Activated T-cell treated with anti-CD3 and anti-CD28 coated beads for 4 hours (primary cell): ENCODE data around the gene MGME1.

Experiments used
- DNase-seq: peaks from one replicate; pipeline ENCODE4 v3.0.0-alpha.2; 2020

MGME1 gene

DNA sequence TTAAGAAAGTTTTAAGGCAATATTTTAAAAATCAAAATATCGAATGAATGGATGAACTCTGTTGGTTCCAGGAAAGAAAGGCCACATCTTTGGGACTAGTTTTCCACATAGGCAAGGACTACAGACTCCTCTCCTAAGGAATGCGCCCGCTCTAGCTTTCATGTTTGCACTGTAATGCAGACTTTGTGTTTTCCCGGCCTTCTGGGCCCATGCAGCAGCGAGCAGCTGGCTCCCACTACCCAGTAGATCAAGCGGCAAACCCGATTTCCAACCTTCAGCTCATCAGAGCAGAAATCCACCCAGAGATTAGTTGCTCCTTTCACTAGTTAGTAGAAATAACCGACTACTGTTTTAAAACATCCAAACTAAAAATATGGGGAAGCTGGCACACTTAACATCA lies 61.2 kb downstream of the MGME1 start:
- no peak for DNase-seq

DNA sequence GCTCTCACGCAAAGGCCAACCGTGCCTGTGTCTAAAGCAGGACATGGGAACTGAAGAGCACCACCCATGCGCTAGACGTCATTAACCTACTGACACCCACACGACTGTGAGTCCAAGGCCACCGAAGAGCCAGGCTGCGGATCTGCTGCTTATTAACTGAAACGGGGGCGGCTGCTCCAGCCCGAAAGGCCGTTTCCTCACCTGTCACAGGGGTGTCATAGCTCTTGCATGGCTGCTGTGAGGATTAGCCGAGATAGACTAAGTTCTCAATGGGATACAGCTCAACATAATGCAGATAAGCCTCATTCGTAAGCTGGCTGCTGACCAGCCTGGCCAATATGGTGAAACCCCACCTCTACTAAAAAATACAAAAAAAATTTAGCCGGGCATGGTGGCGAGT lies 62.2 kb downstream of the MGME1 start:
- DNase-seq: no peak

DNA sequence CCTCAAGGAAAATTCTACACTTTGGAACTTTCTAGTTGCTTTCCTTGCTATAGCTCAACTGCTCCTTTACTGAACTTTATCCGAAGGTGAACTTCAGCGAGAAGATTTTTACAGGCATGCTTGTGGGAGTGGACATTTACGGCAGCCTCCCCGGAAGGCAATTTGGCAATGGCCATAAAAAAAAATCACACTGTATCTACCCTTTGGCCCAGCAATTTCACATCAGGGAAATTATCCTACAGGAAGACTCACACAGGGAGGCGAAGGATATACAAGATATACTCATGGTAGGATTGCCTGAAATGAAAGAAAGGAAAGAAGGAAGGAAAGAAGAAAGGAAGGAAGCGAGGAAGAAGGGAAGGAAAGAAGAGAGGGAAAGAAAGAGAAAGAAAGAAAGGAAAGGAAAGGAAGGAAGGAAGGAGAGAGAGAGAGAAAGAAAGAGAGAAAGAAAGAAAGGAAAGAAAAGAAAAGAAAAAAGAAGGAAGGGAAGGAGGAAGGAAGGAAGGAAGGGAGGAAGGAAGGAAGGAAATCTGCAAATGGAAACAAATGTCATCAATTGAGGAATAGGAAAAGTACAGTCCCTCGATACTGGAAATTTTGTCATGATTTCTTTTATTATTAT lies 63.2 kb downstream of the MGME1 start:
- DNase-seq: no peak

DNA sequence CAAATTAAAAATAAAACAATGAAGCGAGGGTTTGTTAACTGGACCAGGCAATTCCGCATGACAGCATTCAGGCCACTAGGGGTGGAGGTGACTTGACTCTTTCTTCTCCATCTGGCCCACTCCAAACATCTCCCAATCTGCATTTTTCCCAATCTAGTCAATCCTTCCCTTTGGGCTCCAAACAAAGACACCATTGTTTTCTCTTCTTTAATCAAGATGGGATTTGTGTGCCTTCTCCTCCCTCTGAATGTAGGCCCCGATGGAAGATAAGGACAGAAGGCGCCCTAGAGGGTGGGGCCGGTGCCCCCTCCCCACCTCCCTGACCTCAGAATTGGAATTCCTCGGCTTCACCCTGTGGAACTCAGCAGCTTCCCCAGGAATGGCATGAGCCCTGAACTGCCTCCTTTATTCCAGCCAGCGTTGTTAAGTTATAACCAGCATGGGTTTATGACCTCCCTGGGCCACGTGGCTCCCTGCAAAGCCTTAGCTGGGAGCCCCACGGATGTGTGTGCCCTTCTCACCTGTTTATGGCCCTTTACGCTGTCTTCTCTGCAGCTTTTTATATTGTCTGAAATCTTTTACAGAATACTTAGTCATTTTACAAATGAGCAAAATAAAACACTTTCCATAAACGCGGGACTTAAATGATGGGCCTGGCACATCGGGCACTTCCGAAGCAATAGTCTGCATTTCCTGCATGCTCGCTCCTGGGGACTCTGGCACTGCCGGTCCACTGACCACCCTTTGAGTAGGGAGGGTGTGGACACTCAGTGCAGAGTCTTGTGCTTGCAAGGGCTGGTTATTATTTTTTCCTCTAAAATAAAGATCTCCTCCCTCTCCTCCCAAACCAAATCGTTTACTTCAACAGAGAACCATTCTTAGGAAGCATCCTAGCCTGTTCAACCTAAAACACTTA lies 64.4 kb downstream of the MGME1 start:
- no peak for DNase-seq

DNA sequence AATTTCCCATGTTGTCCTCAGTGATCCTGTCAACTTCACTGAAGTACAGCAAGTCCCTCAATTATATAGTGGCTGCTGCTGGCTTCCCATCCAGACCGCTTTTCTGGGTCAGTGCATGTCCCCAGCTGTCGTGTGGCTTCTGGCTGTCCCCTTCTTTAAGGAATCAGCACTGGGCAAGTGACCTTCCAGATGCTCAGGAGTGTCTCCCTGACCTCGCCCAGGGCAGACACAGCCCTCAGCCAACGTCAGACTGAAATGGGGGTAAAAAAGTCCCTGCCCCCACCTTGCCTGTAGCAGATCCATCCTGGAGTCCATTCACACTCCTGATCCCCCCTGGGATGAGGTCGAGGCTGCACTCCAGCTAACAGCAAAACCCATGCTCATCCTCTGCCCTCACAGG lies 65.2 kb downstream of the MGME1 start:
- no peak for DNase-seq

DNA sequence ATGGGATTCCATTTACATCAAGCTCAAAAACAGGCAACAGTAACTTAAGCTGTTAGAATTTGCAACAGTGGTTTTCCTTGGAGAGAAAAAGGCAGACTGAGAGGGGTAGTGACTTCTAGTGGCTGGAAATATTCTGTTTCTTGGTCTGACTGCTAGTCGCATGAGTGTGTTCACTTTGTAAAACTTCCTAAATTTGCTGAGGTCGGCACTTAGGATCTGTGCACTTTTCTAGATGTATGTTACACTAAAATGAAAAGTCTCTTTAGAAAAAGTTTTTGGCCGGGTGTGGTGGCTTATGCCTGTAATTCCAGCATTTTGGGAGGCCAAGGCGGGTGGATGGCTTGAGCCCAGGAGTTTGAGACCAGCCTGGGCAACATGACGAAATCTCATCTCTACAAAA lies 70.2 kb downstream of the MGME1 start:
- no peak for DNase-seq
